WTC11 (cell line): ENCODE data around the gene PDE3B. TPM values are rescaled to one million over a fixed set of nuclear protein-coding genes. Genes with fewer than 3 reads are reported as not detected.
A peak's percentile ranks its signal among the peaks of the same experiment; 100 is the strongest.

Experiments used
- ATAC-seq: fragments of 200-7000 bp; cut with Tn5 transposase; 2 replicates; pipeline ENCODE4 v1.10.0; 2021; ENCODE audit warnings: mild to moderate bottlenecking, moderate library complexity
- CTCF ChIA-PET: fragments of 300-600 bp; sonication (Branson Sonifier 250); formaldehyde crosslinking; loops from one replicate; lab custom pipeline; 2021; ENCODE audit warnings: antibody characterized with exemption; lab: Charles Lee
- POLR2A ChIA-PET: fragments of 350-600 bp; sonication (Branson Sonifier 250); formaldehyde crosslinking; loops from one replicate; lab custom pipeline; 2021; ENCODE audit warnings: antibody characterized with exemption; lab: Charles Lee
- DNase-seq: peaks from one replicate; pipeline ENCODE4 v3.0.0; 2021; ENCODE audit warnings: low spot score
- H3K27ac Mint-ChIP-seq: 2 replicates; pipeline ENCODE4 v1.8.0; 2021; ENCODE audit warnings: mixed read lengths
- H3K27me3 Mint-ChIP-seq: 2 replicates; pipeline ENCODE4 v1.8.0; 2021; ENCODE audit warnings: low read depth, mild to moderate bottlenecking, moderate library complexity, mixed read lengths
- H3K36me3 Mint-ChIP-seq: 2 replicates; pipeline ENCODE4 v1.8.0; 2021; ENCODE audit warnings: mixed read lengths
- H3K4me1 Mint-ChIP-seq: 2 replicates; pipeline ENCODE4 v1.8.0; 2022; ENCODE audit warnings: mixed read lengths
- H3K4me3 Mint-ChIP-seq: 2 replicates; pipeline ENCODE4 v1.8.0; 2021; ENCODE audit warnings: mild to moderate bottlenecking, moderate library complexity, mixed read lengths
- H3K9me3 Mint-ChIP-seq: 2 replicates; pipeline ENCODE4 v1.8.0; 2021; ENCODE audit warnings: mixed read lengths
- ARID4B ChIP-seq: sonication (generic); formaldehyde crosslinking; IDR thresholded peaks from 2 replicates; pipeline ENCODE4 v1.8.0; 2023; ENCODE audit warnings: missing genetic modification reagents, mild to moderate bottlenecking, borderline replicate concordance
- ATF2 ChIP-seq: sonication (generic); formaldehyde crosslinking; IDR thresholded peaks from 2 replicates; pipeline ENCODE4 v1.8.1; 2022; ENCODE audit warnings: low read depth, missing genetic modification reagents, borderline replicate concordance
- ATF6 ChIP-seq: sonication (generic); formaldehyde crosslinking; IDR thresholded peaks from 2 replicates; pipeline ENCODE4 v1.8.1; 2023; ENCODE audit warnings: mild to moderate bottlenecking, missing genetic modification reagents
- ETV6 ChIP-seq: sonication (generic); formaldehyde crosslinking; IDR thresholded peaks from 2 replicates; pipeline ENCODE4 v1.8.1; 2022; ENCODE audit warnings: mild to moderate bottlenecking, missing genetic modification reagents
- FOXK1 ChIP-seq: sonication (generic); formaldehyde crosslinking; IDR thresholded peaks from 2 replicates; pipeline ENCODE4 v1.8.0; 2022; ENCODE audit warnings: mild to moderate bottlenecking, moderate library complexity, missing genetic modification reagents
- GABPB1 ChIP-seq: sonication (generic); formaldehyde crosslinking; IDR thresholded peaks from 2 replicates; pipeline ENCODE4 v1.8.1; 2023; ENCODE audit warnings: mild to moderate bottlenecking, missing genetic modification reagents
- GRHL2 ChIP-seq: fragments of 250-450 bp; sonication (Bioruptor Pico); IDR thresholded peaks from 2 replicates; pipeline ENCODE4 v1.8.0; 2022; ENCODE audit warnings: mild to moderate bottlenecking, moderate library complexity; ENCODE audit not compliant: insufficient replicate concordance, severe bottlenecking
- NR1H2 ChIP-seq: sonication (generic); formaldehyde crosslinking; IDR thresholded peaks from 2 replicates; pipeline ENCODE4 v1.9.0; 2021; ENCODE audit warnings: mild to moderate bottlenecking, moderate library complexity, missing genetic modification reagents
- SP1 ChIP-seq: sonication (generic); formaldehyde crosslinking; conservative IDR thresholded peaks from 2 replicates; pipeline ENCODE4 v1.8.1; 2022; ENCODE audit warnings: missing genetic modification reagents
- USF2 ChIP-seq: sonication (generic); formaldehyde crosslinking; IDR thresholded peaks from 2 replicates; pipeline ENCODE4 v1.8.1; 2023; ENCODE audit warnings: mild to moderate bottlenecking, missing genetic modification reagents, moderate library complexity
- ZMAT4 ChIP-seq: fragments of 250-450 bp; sonication (Bioruptor Pico); IDR thresholded peaks from 2 replicates; pipeline ENCODE4 v1.9.0; 2021; ENCODE audit warnings: mild to moderate bottlenecking
- ZNF396 ChIP-seq: fragments of 250-450 bp; sonication (Bioruptor Pico); IDR thresholded peaks from 2 replicates; pipeline ENCODE4 v1.8.0; 2021; ENCODE audit warnings: mild to moderate bottlenecking, moderate library complexity, borderline replicate concordance
- total RNA-seq: library from RNA; stranded (reverse); gene quantifications from 3 replicates; pipeline ENCODE4 v1.2.3, GENCODE V29; 2021

Gene PDE3B
- total RNA-seq, 1 experiment from 2014 or later: 9.6 TPM

DNA sequence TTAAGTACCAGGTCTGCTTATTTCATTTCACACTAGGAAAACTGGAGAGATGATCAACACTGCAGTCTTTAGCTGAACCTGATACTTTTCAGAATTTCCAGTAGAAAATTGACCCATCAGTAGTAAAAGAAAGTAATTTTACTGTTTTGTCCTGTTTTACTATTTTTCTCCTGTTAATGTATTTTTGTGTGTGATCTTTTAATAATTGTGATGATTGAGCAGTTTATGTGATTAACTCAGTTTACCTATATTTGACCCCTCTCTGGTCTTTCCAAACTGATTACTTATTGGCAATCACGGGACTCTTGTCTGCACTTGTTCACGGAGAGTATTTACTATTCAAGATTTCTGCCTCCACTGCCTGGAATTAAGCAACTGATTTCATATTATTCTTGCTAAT lies 249.0 kb downstream of the PDE3B start:
- Mint-ChIP-seq H3K4me3 (peak overlapping the region; percentile 54), H3K9me3 (peaks cover 11% of the 10 kb centered on the region), H3K4me1 (peaks cover 20% of the 10 kb centered on the region), H3K36me3 (no peaks in the 10 kb centered on the region), H3K27ac (no peak overlapping the region), H3K27me3 (peaks cover 34% of the 10 kb centered on the region)
- DNase-seq: no peak
- ChIA-PET POLR2A (interaction anchor here (1.1 to 1.6 kb wide), 3 partner anchors 15 to 249 kb away, joined by 3 to 7 read pairs (median 6); partner anchors contain the start of gene PDE3B), CTCF (interaction anchor here (0.9 to 6.5 kb wide), 9 partner anchors 14 to 372 kb away, joined by 3 to 141 read pairs (median 9); partner anchors contain the start of gene PSMA1)
- ATAC-seq: no peak
- TF ChIP-seq USF2 (no peak), ARID4B (CRISPR knock-in tag) (no peak), ZMAT4 (CRISPR knock-in tag) (no peak), NR1H2 (CRISPR knock-in tag) (no peak), FOXK1 (CRISPR knock-in tag) (no peak), ETV6 (no peak), ZNF396 (no peak), SP1 (CRISPR knock-in tag) (no peak), ATF6 (CRISPR knock-in tag) (no peak)
- TF ChIP-seq, all 79 proteins: peak for 0

DNA sequence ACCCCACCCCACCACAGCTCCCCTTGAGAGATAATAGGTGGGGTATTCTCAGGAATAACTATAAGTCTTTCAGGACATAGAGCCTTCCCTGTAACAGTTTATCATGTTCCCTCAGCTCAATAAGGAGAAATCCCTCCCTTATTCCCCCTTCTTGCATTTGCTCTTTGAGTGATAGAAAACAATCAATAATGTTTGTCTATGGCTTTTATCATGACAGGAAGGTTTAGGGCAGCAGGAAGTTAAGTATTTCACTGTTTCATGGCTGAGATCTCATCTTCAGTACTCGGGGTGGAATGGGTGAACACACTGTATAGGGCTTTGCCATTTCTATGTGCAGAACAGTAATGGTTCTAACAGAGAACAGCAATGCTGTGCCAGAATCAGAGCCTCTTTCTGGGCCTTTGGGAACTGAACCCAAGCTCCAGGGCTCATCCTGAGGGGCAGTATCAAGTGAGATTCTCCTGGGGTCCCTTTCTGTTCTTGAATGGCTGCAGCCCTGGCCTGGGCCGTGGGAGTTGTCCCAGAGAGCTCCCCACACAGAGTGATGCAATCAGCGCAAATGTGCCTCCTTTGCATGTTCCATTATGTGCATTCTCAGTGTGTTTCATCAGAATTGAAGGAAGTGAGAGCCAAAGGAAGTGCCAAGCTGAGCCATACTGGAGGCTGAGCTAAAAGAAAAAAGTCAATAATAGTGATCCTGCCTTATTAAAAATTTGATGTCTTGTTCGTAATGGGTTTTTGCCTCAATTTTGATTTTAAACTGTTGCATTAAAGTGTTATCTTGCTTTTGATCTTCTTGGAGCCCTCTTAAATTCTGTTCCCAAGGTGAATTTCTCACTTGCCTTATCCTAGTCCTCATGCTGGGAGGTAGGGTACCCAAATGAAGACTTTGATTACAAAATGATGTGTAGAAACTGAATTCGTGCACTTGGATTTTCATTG lies 251.3 kb downstream of the PDE3B start:
- Mint-ChIP-seq H3K4me3 (no peak overlapping the region), H3K9me3 (peaks cover 11% of the 10 kb centered on the region), H3K36me3 (no peaks in the 10 kb centered on the region), H3K27me3 (peaks cover 30% of the 10 kb centered on the region), H3K27ac (no peak overlapping the region), H3K4me1 (peaks cover 17% of the 10 kb centered on the region)
- POLR2A ChIA-PET: no interaction called here
- DNase-seq (no peak), ATAC-seq (no peak)
- CTCF ChIA-PET: interaction anchor here (0.8 to 6.5 kb wide), 3 partner anchors 11 to 272 kb away, joined by 3 to 141 read pairs (median 6); no protein-coding TSS in a partner anchor
- TF ChIP-seq GRHL2 (CRISPR knock-in tag) (no peak), GABPB1 (peak; percentile 93), ATF2 (CRISPR knock-in tag) (no peak)
